Neutrophil (primary cell): ENCODE results near the gene DNAH9.

ENCODE experiments used
- H3K27ac ChIP-seq: fragments of 200-600 bp; sonication (generic); 2 replicates; pipeline ENCODE4 v1.5.1; 2016; ENCODE audit warnings: mild to moderate bottlenecking, moderate library complexity
- H3K27me3 ChIP-seq: fragments of 200-600 bp; sonication (generic); 2 replicates; pipeline ENCODE4 v1.6.0; 2016; ENCODE audit warnings: mild to moderate bottlenecking
- H3K36me3 ChIP-seq: fragments of 200-600 bp; sonication (generic); 2 replicates; pipeline ENCODE4 v1.5.1; 2017
- H3K4me1 ChIP-seq, 2 experiments: fragments of 200-600 bp in 1 of 2; sonication (generic) in 1 of 2; 1 replicate in 1 of 2; 2 replicates in 1 of 2; pipeline versions ENCODE4 v1.5.1 to v1.6.1; 2013 to 2016; ENCODE audit warnings: low read depth in 1 of 2, low read length in 1 of 2, mild to moderate bottlenecking in 1 of 2, moderate library complexity in 1 of 2; ENCODE audit not compliant: control insufficient read depth in 1 of 2, insufficient read depth in 1 of 2
- H3K4me3 ChIP-seq, 2 experiments: fragments of 200-600 bp in 1 of 2; sonication (generic) in 1 of 2; 1 replicate in 1 of 2; 2 replicates in 1 of 2; pipeline ENCODE4 v1.5.1; 2013 to 2016; ENCODE audit warnings: low read depth in 1 of 2, low read length in 1 of 2, mild to moderate bottlenecking in 1 of 2, moderate library complexity in 1 of 2
- H3K9me3 ChIP-seq: fragments of 200-600 bp; sonication (generic); 2 replicates; pipeline ENCODE4 v1.5.1; 2016
- TF ChIP-seq, protein P1 (sequence below): fragments of 200-600 bp; sonication (generic); IDR thresholded peaks from 2 replicates; pipeline ENCODE4 v1.5.1; 2016; ENCODE audit warnings: antibody characterized with exemption

The DNAH9 gene

GRCh38 chr17:11651089-11651488 lies 52.8 kb downstream of the DNAH9 start:
- Histone ChIP-seq H3K27me3 (no peaks in the 10 kb centered on the region), H3K4me1 (no peaks in the 10 kb centered on the region), H3K4me3 (no peak overlapping the region), H3K36me3 (no peaks in the 10 kb centered on the region), H3K9me3 (no peaks in the 10 kb centered on the region), H3K27ac (no peak overlapping the region)
- TF ChIP-seq, protein P1, sequence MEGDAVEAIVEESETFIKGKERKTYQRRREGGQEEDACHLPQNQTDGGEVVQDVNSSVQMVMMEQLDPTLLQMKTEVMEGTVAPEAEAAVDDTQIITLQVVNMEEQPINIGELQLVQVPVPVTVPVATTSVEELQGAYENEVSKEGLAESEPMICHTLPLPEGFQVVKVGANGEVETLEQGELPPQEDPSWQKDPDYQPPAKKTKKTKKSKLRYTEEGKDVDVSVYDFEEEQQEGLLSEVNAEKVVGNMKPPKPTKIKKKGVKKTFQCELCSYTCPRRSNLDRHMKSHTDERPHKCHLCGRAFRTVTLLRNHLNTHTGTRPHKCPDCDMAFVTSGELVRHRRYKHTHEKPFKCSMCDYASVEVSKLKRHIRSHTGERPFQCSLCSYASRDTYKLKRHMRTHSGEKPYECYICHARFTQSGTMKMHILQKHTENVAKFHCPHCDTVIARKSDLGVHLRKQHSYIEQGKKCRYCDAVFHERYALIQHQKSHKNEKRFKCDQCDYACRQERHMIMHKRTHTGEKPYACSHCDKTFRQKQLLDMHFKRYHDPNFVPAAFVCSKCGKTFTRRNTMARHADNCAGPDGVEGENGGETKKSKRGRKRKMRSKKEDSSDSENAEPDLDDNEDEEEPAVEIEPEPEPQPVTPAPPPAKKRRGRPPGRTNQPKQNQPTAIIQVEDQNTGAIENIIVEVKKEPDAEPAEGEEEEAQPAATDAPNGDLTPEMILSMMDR: no peak

- Histone ChIP-seq H3K9me3 (no peaks in the 10 kb centered on the region), H3K36me3 (no peaks in the 10 kb centered on the region), H3K4me3 (no peak overlapping the region), H3K4me1 (no peaks in the 10 kb centered on the region), H3K27ac (no peak overlapping the region), H3K27me3 (no peaks in the 10 kb centered on the region)
- TF ChIP-seq, protein P1: no peak
Measured at GRCh38 chr17:11668618-11669017, 70.3 kb downstream of the DNAH9 start.

DNA sequence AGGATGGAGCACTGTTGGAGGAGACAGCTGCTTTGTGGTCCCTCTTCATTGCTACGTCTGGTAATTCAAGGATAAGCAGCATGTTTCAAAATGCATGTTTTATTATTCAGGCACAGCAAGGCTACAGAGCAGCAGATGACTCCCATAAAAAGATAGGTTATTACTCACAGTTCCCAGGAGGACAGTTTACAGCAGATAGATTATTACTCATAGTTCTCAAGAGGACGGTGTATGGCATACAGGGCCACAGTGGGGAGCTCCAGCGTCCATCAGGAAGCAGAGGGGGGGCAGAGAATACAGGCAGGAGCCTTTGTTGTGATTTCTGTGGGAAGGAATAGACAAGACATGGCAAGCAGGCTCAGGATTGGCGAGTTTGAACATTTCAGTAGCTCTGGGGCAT lies 72.9 kb downstream of the DNAH9 start:
- H3K36me3 ChIP-seq: no peaks in the 10 kb centered on the region
- H3K4me1 ChIP-seq: no peaks in the 10 kb centered on the region
- H3K4me3 ChIP-seq: no peak overlapping the region
- H3K27ac ChIP-seq: no peak overlapping the region
- H3K27me3 ChIP-seq: no peaks in the 10 kb centered on the region
- TF ChIP-seq, protein P1: no peak
- H3K9me3 ChIP-seq: no peaks in the 10 kb centered on the region

DNA sequence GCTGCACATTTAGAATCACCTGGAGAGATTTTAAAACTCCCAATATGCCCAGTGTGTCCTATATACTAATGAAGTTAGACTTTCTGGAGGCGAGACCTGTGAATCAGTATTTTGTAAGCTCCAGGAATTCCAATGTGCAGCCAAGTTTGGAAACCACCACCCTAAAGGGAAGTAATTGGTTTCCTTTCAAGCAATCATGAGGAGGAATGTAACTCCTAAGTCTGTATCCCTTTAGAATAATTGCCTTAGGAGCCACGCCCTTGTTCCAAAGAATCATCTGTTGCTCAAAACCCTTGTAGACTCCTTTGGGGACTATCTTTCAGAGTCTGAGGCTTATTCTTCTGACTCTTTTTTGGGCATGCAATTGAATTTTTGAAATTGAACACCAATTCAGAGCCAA lies 84.4 kb downstream of the DNAH9 start:
- Histone ChIP-seq H3K4me3 (no peak overlapping the region), H3K36me3 (no peaks in the 10 kb centered on the region), H3K9me3 (no peaks in the 10 kb centered on the region), H3K27me3 (no peaks in the 10 kb centered on the region), H3K4me1 (no peaks in the 10 kb centered on the region), H3K27ac (no peak overlapping the region)
- TF ChIP-seq, protein P1: no peak

GRCh38 chr17:11690681-11691080 lies 92.4 kb downstream of the DNAH9 start:
- no peaks in the 10 kb centered on the region for H3K27me3 ChIP-seq

More at GRCh38 chr17:11690681-11691080, 92.4 kb downstream of the DNAH9 start:
- Histone ChIP-seq H3K36me3 (no peaks in the 10 kb centered on the region), H3K27ac (no peak overlapping the region), H3K4me3 (no peak overlapping the region), H3K4me1 (no peaks in the 10 kb centered on the region), H3K9me3 (no peaks in the 10 kb centered on the region)
- TF ChIP-seq, protein P1: no peak
